Left colon (tissue), 2 donors: Measurements from ENCODE around the gene FHAD1. TPM values are rescaled to one million over a fixed set of nuclear protein-coding genes. Genes with fewer than 3 reads are reported as not detected.

ENCODE experiments used
- ATAC-seq: fragments of 200-7000 bp; cut with Tn5 transposase; one replicate; pipeline ENCODE4 v1.9.1; 2020; ENCODE audit warnings: mild to moderate bottlenecking, moderate library complexity
- DNase-seq, 2 donors: peaks; one replicate each; pipeline ENCODE4 v3.0.0-alpha.2; 2020
- intact Hi-C, 2 donors: fragments of 100-400 bp; cut with DNase I in 1 of 2; cut with micrococcal nuclease in 1 of 2; formaldehyde crosslinking; loops; one replicate each; pipeline versions ENCODE4 v1.11.2 to v1.14.0; 2022; cut with DNase I, micrococcal nuclease
- long read RNA-seq: library from polyadenylated mRNA; unstranded; transcript quantifications from one replicate; pipeline ENCODE4 v2.0.0, GENCODE V29; 2021
- total RNA-seq, 2 donors: library from RNA; stranded (reverse); fragmentation: NEBNext Ultra II Directional; extraction: Animal tissue kit (Norgen Biotek cat#: 25700); gene quantifications; one replicate each; pipeline ENCODE4 v1.2.1, GENCODE V29; 2021
- donor health status: DM: no; HTN: no; CAD: no.
- donor health status: DM: yes; HTN: yes; CAD: no.

Gene FHAD1
- total RNA-seq, result 1 to 10 TPM; 1.2 to 1.3 TPM
- long read RNA-seq, result 0 reads

- ATAC-seq, result peak; percentile 90
- peak; percentile 57 to 77 for DNase-seq
- intact Hi-C loops, result no loop called here
Measured at GRCh38 chr1:15246960-15247614, at the start of gene FHAD1. FHAD1 (plus strand) TSS chr1:15247223; CDS start chr1:15251785, 4,562 bp downstream.

DNA sequence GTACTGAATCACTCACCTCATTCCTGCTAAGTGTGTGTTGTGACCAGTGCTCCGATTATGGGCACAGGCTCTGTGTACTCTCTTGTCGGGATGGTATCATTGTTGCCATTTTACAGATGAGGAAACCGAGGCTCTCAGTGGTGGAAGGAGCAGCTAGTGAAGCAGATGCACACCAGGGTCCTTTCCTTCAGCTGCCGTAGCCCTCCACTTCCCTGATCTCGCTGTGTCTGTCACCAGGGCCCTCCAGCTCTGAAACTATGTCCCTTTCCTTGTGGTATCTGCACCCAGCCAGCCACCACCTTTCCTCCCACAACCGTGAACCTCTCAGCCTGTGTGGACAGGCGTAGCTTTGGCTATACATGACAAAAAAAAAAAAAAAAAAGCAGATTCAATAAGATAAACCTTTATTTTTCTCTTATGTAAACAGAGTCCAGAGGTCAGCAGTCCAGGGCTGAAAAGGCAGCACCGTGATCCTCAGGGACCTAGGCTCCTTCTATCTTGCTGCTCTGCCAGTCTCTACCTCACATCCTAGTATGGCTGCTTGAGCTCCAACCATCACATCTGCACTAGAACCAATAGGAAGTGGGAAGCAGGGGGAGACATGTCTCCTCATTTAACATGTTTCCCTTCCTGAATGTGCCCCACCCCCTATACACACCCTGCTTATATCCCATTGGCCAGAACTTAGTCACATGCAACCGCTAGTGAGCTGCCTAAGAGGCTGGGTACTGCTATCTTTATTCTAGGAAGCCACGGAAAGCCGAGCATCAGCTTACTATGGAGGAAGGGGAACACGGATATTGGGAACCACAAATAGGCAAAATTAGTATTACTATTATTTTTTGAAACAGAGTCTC, 49.2 kb upstream of the FHAD1 start:
- intact Hi-C loops, result no loop called here
- ATAC-seq, result peak; percentile 23
- no peak for DNase-seq

GRCh38 chr1:15198684-15199083, 48.3 kb upstream of the FHAD1 start:
- intact Hi-C loops, result no loop called here
- no peak for DNase-seq
- ATAC-seq, result no peak

- intact Hi-C loops, result no loop called here
- DNase-seq (no peak), ATAC-seq (no peak)
Measured at GRCh38 chr1:15201221-15201620, 45.8 kb upstream of the FHAD1 start.

DNA sequence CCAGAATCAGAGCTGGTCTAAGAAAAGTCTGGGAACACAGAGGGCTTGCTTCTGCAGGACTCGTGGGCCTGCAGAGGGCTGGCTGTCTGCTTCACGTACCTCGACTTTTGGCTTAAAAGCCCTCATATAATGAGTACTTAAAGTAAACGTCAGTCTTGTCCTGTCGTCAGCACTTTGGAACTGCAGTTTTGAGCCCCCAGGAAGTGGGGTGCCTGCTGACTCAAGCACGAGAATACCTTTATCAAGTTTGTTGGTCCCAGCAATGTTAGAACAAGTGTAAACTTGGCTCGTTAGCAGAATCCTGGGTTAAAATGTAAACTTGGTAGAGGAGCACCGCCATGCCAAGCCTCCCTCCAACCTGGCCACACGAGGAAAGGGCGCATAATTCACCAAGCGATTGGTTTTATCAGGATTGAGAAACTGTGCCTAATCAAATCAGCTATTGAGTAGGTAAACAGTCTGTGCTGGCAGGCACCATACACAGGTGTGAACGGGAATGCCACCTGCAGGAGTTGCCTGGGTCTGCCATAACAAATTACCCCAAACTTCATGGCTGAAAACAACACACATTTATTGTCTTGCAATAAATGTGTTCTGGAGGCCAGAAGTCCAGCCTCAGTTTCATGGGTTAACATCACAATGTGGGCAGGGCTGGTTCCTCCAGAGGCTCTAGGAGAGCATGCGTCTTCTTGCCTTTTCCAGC, 45.0 kb upstream of the FHAD1 start:
- DNase-seq (peak; percentile 66 to 85), ATAC-seq (peak; percentile 76)
- intact Hi-C loops, result no loop called here

GRCh38 chr1:15204931-15205330, 42.1 kb upstream of the FHAD1 start:
- no peak for ATAC-seq
- intact Hi-C loops, result no loop called here
- no peak for DNase-seq

- DNase-seq (no peak), ATAC-seq (no peak)
- intact Hi-C loops, result no loop called here
Measured at GRCh38 chr1:15205586-15206346, 41.3 kb upstream of the FHAD1 start.

GRCh38 chr1:15206418-15207030, 40.5 kb upstream of the FHAD1 start:
- DNase-seq (no peak), ATAC-seq (no peak)
- intact Hi-C loops, result no loop called here

- intact Hi-C loops, result no loop called here
- no peak for DNase-seq
- ATAC-seq, result no peak
Measured at GRCh38 chr1:15207031-15207828, 39.8 kb upstream of the FHAD1 start.

DNA sequence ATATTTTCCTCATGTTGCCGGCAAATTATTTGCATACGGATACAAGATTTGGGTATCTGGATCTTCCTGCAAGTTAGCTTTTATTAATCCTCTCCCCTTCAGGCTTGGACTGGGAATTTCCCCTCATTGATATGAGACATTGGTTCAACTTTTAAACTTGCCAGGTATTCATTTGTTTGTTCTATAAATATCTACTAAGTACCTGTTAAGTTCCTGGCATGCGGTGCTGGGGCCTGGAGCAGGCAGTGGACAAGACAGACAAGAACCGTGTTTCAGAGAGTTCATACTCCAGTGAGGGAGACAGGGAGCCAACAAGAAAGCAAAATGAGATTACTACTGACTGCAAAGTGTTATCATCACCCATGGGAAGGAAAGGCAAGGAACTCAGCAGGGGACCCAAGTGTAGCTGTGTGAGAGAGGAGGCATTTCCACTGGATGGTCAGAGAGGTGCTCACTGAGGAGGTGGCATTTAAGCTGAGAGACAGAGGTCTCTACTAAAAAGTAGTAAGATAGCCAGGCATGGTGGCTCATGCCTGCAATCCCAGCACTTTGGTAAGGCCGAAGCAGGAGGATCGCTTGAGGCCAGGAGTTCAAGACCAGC, 39.1 kb upstream of the FHAD1 start:
- no peak for DNase-seq
- ATAC-seq, result no peak
- intact Hi-C loops, result no loop called here

DNA sequence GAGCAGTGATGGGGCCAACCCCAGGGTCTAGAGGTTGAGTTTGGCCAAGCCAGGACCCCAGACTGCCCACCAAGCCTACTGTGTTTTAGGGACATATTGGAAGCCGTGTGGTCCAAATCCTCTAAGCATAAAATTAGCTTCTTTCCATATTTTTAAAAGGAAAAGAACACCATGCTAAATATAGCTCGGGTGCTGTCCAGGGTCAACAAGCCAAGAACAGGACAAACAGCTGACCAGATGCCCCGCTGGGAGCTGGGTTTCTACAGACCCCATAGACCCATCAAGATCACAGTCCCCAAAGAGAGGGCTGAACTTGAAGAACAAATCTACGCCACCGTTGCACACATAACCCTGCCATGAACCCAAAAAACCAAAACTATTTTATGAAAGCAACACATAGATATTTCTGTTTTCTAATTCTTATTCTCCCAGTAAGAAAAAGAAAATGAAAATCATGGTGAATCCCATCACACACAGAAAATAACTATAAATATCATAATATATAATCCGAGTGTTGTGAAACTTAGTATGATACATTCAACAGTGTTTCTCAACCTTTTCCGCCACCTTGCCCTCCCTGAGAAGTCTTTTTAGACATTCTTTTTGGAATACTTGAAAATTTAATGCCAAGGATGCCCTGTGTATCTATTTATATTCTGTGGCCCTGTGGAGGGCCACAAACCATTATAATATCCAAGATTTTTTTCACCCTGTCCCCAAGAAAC, 36.2 kb upstream of the FHAD1 start:
- intact Hi-C loops, result no loop called here
- DNase-seq (no peak), ATAC-seq (no peak)

DNA sequence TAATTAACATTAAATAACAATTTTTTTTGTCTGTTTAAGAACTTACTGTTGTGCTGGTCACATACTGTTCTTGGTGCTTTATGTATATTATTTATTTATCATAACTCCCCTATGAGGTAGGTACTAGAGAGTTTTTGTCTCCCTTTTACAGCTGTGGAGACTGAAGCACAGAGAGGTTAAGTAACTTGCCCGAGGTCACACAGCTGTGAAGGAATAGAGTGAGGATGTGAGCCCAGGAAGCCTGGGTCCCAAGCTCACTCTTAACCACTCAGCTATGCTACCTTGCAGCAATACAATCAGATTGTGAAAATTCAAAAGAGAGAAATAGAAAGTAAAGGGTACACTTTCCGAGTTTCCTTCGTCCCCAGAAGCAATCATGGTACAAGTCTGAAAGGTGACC, 35.6 kb upstream of the FHAD1 start:
- ATAC-seq, result no peak
- DNase-seq, result no peak
- intact Hi-C loops, result no loop called here

GRCh38 chr1:15212216-15212953, 34.6 kb upstream of the FHAD1 start:
- intact Hi-C loops, result no loop called here
- DNase-seq (no peak), ATAC-seq (no peak)

DNA sequence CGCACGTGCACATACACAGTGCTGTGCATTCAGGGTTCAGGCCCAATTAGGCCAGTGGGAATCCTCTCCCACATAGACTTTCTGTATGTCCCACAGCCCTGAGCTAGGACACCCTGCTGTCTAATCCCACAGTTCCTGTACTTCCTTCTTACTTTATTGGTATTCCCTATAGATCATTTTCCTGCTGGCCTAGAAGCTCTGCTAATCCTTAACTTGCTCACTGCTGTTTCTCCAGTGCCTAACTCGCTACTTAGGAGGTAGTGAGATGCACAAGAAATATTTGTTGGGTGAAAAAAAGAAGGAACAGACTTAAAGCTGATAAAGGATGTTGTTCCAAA, 34.1 kb upstream of the FHAD1 start:
- DNase-seq (no peak), ATAC-seq (no peak)
- intact Hi-C loops, result no loop called here

GRCh38 chr1:15213341-15213821, 33.6 kb upstream of the FHAD1 start:
- ATAC-seq (no peak), DNase-seq (no peak)
- intact Hi-C loops, result no loop called here

DNA sequence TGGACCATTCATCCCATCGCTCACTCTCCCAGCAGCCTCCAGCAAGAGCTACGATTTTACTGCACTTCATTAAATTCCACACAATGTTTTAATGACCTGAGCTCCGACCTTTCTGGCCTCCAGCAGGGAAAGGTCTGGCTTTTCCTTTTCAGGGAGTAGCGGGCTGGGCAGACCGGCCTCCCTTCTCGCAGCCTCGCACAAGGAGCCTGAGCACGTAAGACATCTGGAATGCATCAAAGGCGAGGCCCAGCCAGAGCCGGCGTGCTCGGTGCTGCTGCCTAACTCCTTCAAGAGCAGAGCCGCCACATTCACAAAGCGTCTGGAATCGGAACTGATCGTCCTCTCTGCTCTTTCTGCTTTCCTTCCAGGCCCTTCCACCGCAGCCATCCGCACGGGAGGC, 32.5 kb upstream of the FHAD1 start:
- ATAC-seq (no peak), DNase-seq (peak in 1 of 2 donors; percentile 67)
- intact Hi-C loops, result no loop called here
